GM21381 (cell line): ENCODE results near the gene C3orf62.
"Not testable (repeated sequence)": the region's sequence is repeated elsewhere in the genome, so short reads cannot be mapped to it uniquely, and the experiment has no call there.

Source experiments
- ATAC-seq: cut with Tn5 transposase; IDR thresholded peaks from one replicate; pipeline ENCODE4 v1.9.1; 2021; ENCODE audit warnings: mild to moderate bottlenecking, moderate library complexity; ENCODE audit not compliant: unreplicated experiment

C3orf62 gene

GRCh38 chr3:49269443-49270155, 7.4 kb downstream of the C3orf62 start:
- ATAC-seq, result no peak

DNA sequence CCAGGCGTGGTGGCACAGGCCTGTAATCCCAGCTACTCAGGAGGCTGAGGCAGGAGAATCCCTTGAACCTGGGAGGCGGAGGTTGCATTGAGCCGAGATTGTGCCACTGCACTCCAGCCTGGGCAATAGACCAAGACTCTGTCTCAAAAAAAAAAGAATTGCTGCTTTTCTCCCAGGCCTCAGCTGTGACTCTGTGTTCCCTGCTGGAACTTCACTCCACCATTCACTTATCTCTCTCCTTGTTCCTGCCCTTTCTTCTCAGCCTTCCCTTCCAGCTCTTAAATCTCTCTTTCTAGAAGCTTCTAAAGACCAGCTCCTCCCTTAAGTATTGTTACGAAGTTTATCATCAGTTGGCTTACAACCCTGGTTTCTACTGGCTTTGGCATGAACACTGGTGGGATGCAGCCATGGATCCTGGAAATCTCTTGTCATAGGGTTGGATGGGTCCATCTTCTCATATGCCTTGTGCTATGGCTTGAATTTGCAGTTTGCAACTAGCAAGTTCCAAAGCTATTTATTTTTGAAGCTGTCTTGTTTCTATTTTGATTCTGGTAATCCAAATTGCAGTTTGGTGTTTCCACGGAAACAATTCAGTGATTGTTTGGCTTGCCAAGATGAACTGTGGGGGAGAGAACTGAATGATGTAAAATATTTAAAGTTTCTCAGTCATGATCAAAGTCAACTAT, 10.5 kb downstream of the C3orf62 start:
- ATAC-seq, result no peak

DNA sequence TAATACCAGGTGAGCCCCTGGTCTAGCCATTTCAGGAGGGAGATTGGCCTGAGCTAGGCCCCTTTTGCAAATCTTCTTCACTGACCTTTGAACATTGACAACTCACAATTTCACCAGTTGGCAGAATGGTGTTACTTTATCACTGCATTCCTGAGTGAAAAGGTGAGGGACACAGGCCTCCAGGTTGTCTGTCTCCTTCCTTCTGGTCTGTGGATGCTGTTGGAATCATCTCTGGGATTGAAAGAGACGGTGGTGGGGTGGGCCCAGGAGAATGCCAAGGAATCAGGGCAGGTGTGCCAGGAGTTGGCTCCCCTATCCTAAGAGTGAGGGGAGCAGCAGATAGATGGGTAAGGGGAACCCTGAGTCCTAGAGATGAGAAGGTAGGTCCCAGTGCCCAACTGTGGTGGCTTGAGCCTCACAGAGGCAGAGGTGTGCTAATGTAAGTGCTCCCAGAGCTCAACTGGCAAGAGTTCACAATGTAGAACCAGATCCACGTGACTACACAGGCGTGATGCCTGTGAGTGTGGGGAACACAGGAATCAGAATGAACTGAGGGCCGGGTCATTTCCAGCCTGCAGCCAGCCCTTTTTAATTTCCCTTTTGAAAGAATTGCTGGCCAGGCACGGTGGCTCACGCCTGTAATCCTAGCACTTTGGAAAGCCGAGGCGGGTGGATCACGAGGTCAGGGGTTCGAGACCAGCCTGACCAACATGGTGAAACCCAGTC, 11.2 kb downstream of the C3orf62 start:
- no peak for ATAC-seq

GRCh38 chr3:49263159-49263889, 13.7 kb downstream of the C3orf62 start:
- no peak for ATAC-seq

DNA sequence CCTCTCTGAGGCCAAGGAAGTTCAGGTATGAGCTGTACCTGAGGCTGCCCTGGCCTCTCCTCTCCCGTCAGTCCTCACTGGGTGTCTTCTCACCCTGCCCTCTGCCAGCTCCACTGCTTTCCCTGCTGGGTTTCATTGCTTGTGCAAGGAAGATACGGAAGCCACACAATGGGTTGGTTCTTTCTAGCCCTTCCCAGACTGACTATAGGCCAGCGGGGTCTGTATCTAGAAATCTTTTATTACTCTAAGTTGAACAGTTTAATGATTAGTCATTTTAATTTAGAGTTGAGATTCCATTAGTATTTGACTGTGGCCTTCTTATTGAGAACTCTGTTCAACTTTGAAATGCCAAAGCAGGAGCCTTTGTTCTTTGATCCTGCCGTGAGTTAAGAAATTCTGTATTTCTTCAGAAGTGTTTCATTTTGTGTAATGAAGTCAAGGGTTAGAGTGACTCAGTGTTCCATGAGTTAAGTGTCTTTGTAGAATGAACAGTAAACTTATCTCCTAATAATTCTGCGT, 16.2 kb downstream of the C3orf62 start:
- no peak for ATAC-seq

GRCh38 chr3:49257187-49257586, 19.8 kb downstream of the C3orf62 start:
- no peak for ATAC-seq

- ATAC-seq, result no peak
Measured at GRCh38 chr3:49255718-49256511, 21.1 kb downstream of the C3orf62 start.

DNA sequence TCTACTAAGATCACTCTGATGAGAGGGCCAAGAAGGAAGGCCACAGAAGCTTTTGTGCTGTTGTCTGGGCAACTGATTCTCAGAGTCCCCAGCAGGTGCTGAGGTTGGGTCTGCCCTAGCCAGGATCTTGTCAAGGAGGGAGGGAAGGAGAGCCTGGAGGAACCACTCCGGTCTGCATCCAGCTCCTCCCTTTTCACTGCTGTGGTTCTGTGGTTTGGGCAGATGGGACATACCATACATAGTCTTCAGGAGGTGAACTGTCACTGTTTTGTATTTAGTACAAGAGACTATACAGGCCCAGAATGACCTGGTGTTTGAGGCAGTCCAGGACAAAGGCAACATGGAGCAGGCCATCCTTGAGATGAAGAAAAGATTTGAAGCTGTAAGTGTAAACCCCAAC, 21.9 kb downstream of the C3orf62 start:
- no peak for ATAC-seq

- no peak for ATAC-seq
Measured at GRCh38 chr3:49253512-49253911, 23.5 kb downstream of the C3orf62 start.

- ATAC-seq, result no peak
Measured at GRCh38 chr3:49248840-49249227, 28.2 kb downstream of the C3orf62 start.

DNA sequence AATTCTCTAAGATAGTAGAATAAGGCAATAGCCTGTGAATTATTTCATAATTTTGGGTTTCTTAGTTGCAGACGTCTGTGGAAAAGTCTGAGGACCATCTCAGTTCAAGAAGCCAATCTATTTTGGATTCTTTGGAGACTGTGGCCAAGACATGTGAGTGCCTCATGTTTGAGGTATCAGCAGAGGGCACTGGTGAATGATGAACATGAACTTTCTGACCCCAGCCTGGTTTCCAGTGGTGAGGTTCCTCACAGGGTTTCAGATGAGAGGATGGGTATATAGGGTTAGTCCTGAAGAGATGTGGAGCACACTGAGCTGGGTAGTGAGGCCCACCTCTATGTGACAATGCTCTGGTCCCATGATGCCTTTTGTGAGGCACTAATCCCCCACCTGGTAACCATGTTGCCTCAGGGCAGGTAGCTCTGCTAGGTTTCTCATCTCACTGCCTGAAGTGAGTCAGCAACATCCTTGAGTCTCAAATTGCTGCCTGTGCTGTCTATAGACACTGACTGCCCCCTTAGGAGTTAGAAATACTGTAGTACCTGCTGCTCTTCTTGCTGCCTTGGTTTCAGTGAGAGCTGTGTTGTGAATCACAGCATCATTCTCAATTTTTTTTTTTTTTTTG, 32.3 kb downstream of the C3orf62 start:
- ATAC-seq, result no peak

DNA sequence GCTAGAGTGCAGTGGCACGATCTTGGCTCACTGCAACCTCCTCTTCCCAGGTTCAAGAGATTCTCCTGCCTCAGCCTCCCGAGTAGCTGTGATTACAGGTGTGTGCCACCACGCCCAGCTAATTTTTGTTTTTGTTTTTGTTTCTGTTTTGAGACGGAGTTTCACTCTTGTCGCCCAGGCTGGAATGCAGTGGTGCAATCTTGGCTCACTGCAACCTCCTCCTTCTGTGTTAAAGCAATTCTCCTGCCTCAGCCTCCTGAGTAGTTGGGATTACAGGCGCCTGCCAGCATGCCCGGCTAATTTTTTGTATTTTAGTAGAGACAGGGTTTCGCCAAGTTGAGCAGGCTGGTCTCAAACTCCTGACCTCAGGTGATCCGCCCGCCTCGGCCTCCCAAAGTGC, 36.9 kb downstream of the C3orf62 start:
- ATAC-seq, result not testable (repeated sequence)

- no peak for ATAC-seq
Measured at GRCh38 chr3:49238274-49239127, 38.5 kb downstream of the C3orf62 start.

DNA sequence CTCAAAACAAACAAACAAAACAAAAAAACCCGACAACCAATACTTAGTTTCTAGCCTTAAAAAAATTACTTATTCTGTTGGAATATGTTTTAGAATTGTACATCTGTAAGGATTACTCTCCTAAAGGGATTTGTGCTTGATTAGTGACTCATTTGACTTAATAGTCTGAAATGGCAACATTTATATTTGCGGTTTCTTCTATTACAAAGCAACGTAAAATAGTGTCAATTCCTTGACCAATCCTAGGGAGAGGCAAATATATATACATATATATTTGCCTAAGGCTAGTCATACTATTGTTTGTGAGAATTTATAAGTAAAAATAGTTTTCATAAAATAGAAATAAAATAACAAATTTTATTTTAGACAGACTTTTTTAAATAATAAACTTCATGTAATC, 39.7 kb downstream of the C3orf62 start:
- no peak for ATAC-seq

GRCh38 chr3:49236226-49236625, 40.8 kb downstream of the C3orf62 start:
- ATAC-seq, result no peak

DNA sequence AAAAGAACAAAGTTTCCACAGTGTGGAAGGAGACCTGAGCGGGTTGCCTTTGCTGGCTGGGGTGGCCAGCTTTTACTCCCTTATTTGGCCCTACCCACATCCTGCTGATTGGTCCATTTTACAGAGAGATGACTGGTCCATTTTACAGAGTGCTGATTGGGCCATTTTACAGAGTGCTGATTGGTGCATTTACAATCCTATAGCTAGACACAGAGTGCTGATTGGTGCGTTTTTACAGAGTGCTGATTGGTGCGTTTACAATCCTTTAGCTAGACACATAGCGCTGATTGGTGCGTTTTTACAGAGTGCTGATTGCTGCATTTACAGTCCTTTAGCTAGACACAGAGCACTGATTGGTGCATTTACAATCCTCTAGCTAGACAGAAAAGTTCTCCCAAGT, 48.2 kb downstream of the C3orf62 start:
- not testable (repeated sequence) for ATAC-seq

GRCh38 chr3:49222002-49222401, 55.0 kb downstream of the C3orf62 start:
- no peak for ATAC-seq

DNA sequence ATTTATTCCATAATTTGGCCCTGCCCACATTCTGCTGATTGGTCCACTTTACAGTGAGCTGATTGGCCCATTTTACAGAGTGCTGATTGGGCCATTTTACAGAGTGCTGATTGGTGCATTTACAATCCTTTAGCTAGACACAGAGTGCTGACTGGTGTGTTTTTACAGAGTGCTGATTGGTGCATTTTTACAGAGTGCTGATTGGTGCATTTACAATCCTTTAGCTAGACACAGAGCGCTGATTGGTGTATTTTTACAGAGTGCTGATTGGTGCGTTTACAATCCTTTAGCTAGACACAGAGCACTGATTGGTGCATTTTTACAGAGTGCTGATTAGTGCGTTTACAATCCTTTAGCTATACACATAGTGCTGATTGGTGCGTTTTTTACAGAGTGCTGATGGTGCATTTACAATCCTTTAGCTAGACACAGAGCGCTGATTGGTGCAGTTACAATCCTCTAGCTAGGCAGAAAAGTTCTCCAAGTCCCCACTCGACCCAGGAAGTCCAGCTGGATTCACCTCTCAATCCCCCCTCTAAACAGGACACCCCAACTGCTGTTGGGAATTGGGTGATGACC, 56.0 kb downstream of the C3orf62 start:
- ATAC-seq, result not testable (repeated sequence)

- no peak for ATAC-seq
Measured at GRCh38 chr3:49219132-49219531, 57.9 kb downstream of the C3orf62 start.
